ENCODE measurements around the gene SEC24B.
"Not testable (repeated sequence)": the region's sequence is repeated elsewhere in the genome, so short reads cannot be mapped to it uniquely, and the experiment has no call there.

The SEC24B gene

GRCh38 chr4:109576462-109576861, 142.8 kb downstream of the SEC24B start:
- no peaks in the 10 kb centered on the region for H3K9me3 ChIP-seq (ENCODE audit: insufficient read depth, low read depth, low read length)
- WGBS (ENCODE audit: extremely low coverage, insufficient coverage, insufficient read length): no CpG with 5 or more reads among the region's 2 CpGs
- DNase-seq: peak in 1 of 2 donors; percentile 48

DNA sequence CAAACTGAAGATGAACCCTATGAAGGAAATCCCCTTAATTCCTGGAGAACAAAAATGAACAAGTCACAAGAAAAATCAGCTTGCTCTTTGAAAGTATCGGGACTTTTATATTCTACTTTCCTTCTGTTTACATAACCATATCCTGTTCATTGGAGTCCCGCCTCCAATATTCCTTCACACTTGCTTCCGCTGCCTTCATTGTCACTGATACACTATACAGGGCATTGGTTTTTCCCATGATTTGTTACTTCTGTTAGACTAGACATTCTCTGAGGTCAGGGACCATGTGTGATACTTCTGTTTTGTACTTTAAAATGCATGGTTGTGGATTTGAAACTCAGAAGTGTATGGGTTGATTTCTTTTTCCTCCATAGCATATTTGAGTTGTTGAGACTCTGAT, 145.2 kb downstream of the SEC24B start:
- Histone ChIP-seq H3K4ac (ENCODE audit: low read depth, low read length) (no peak overlapping the region), H2AFZ (ENCODE audit: insufficient read depth, low read length, poor library complexity) (no peak overlapping the region), H3K23ac (ENCODE audit: low read length) (no peak overlapping the region), H3K4me1 (ENCODE audit: control insufficient read depth in 1 of 2, insufficient read depth in 2 of 2, low read length in 2 of 2) (no peaks in the 10 kb centered on the region), H2BK120ac (ENCODE audit: insufficient read depth, low read length, poor library complexity) (no peak overlapping the region), H4K91ac (ENCODE audit: low read depth, low read length) (no peak overlapping the region), H3K9me3 (ENCODE audit: insufficient read depth, low read depth, low read length) (no peaks in the 10 kb centered on the region), H4K8ac (ENCODE audit: low read depth, low read length) (no peak overlapping the region), H3K27ac (ENCODE audit: low read depth, low read length) (no peak overlapping the region), H4K12ac (ENCODE audit: low read depth, low read length) (no peak overlapping the region), H2BK12ac (ENCODE audit: low read length) (no peak overlapping the region), H3K27me3 (ENCODE audit: insufficient read depth, low read length) (no peaks in the 10 kb centered on the region), H3K79me1 (ENCODE audit: low read length) (no peaks in the 10 kb centered on the region), H3K9ac (ENCODE audit: low read length) (no peak overlapping the region), H3K36me3 (ENCODE audit: control insufficient read depth in 1 of 2, insufficient read depth in 2 of 2, low read length in 2 of 2) (no peaks in the 10 kb centered on the region), H3K18ac (ENCODE audit: low read length) (no peak overlapping the region), H3K79me2 (ENCODE audit: control insufficient read depth, insufficient read depth, low read length, poor library complexity) (no peaks in the 10 kb centered on the region), H3K4me2 (ENCODE audit: low read length) (no peak overlapping the region), H3K4me3 (ENCODE audit: low read depth, low read length) (no peak overlapping the region), H2AK5ac (ENCODE audit: low read length) (no peak overlapping the region), H3K14ac (ENCODE audit: low read length) (no peak overlapping the region), H2BK5ac (ENCODE audit: low read depth, low read length, poor library complexity) (no peak overlapping the region)
- DNase-seq: no peak
- WGBS (ENCODE audit: extremely low coverage, insufficient coverage, insufficient read length): no CpG with 5 or more reads among the region's 3 CpGs

More at GRCh38 chr4:109576462-109576861, 142.8 kb downstream of the SEC24B start:
- Histone ChIP-seq H3K4ac (ENCODE audit: low read depth, low read length) (no peak overlapping the region), H2BK120ac (ENCODE audit: insufficient read depth, low read length, poor library complexity) (no peak overlapping the region), H3K79me2 (ENCODE audit: control insufficient read depth, insufficient read depth, low read length, poor library complexity) (no peaks in the 10 kb centered on the region), H4K8ac (ENCODE audit: low read depth, low read length) (no peak overlapping the region), H3K79me1 (ENCODE audit: low read length) (no peaks in the 10 kb centered on the region), H3K18ac (ENCODE audit: low read length) (no peak overlapping the region), H2BK12ac (ENCODE audit: low read length) (no peak overlapping the region), H3K36me3 (ENCODE audit: control insufficient read depth in 1 of 2, insufficient read depth in 2 of 2, low read length in 2 of 2) (no peaks in the 10 kb centered on the region), H2AFZ (ENCODE audit: insufficient read depth, low read length, poor library complexity) (no peak overlapping the region), H3K14ac (ENCODE audit: low read length) (no peak overlapping the region), H3K27me3 (ENCODE audit: insufficient read depth, low read length) (no peaks in the 10 kb centered on the region), H3K4me1 (ENCODE audit: control insufficient read depth in 1 of 2, insufficient read depth in 2 of 2, low read length in 2 of 2) (no peaks in the 10 kb centered on the region), H3K9ac (ENCODE audit: low read length) (no peak overlapping the region), H3K4me3 (ENCODE audit: low read depth, low read length) (no peak overlapping the region), H4K91ac (ENCODE audit: low read depth, low read length) (no peak overlapping the region), H3K27ac (ENCODE audit: low read depth, low read length) (no peak overlapping the region), H3K23ac (ENCODE audit: low read length) (no peak overlapping the region), H2AK5ac (ENCODE audit: low read length) (no peak overlapping the region), H3K4me2 (ENCODE audit: low read length) (no peak overlapping the region), H2BK5ac (ENCODE audit: low read depth, low read length, poor library complexity) (no peak overlapping the region), H4K12ac (ENCODE audit: low read depth, low read length) (no peak overlapping the region)

GRCh38 chr4:109579997-109580396, 146.4 kb downstream of the SEC24B start:
- not testable (repeated sequence) for H4K12ac ChIP-seq (ENCODE audit: low read depth, low read length); H3K23ac ChIP-seq (ENCODE audit: low read length); H3K4me3 ChIP-seq (ENCODE audit: low read depth, low read length); H3K4me2 ChIP-seq (ENCODE audit: low read length); H2BK12ac ChIP-seq (ENCODE audit: low read length); H2BK120ac ChIP-seq (ENCODE audit: insufficient read depth, low read length, poor library complexity); H4K91ac ChIP-seq (ENCODE audit: low read depth, low read length); H3K79me2 ChIP-seq (ENCODE audit: control insufficient read depth, insufficient read depth, low read length, poor library complexity); H3K14ac ChIP-seq (ENCODE audit: low read length); H3K4me1 ChIP-seq (ENCODE audit: control insufficient read depth in 1 of 2, insufficient read depth in 2 of 2, low read length in 2 of 2); H2BK5ac ChIP-seq (ENCODE audit: low read depth, low read length, poor library complexity); H3K79me1 ChIP-seq (ENCODE audit: low read length); H3K9me3 ChIP-seq (ENCODE audit: insufficient read depth, low read depth, low read length); H3K18ac ChIP-seq (ENCODE audit: low read length); H3K27ac ChIP-seq (ENCODE audit: low read depth, low read length); H2AFZ ChIP-seq (ENCODE audit: insufficient read depth, low read length, poor library complexity); H2AK5ac ChIP-seq (ENCODE audit: low read length); H3K36me3 ChIP-seq (ENCODE audit: control insufficient read depth in 1 of 2, insufficient read depth in 2 of 2, low read length in 2 of 2); H3K27me3 ChIP-seq (ENCODE audit: insufficient read depth, low read length); DNase-seq; H3K9ac ChIP-seq (ENCODE audit: low read length); H3K4ac ChIP-seq (ENCODE audit: low read depth, low read length); H4K8ac ChIP-seq (ENCODE audit: low read depth, low read length)
- WGBS (ENCODE audit: extremely low coverage, insufficient coverage, insufficient read length): no CpG with 5 or more reads among the region's 5 CpGs

- Histone ChIP-seq H3K4me2 (ENCODE audit: low read length) (no peak overlapping the region), H3K79me1 (ENCODE audit: low read length) (no peaks in the 10 kb centered on the region), H3K4me3 (ENCODE audit: low read depth, low read length) (no peak overlapping the region), H3K9ac (ENCODE audit: low read length) (no peak overlapping the region), H3K4me1 (ENCODE audit: control insufficient read depth in 1 of 2, insufficient read depth in 2 of 2, low read length in 2 of 2) (peaks cover 2% of the 10 kb centered on the region in 2 experiments), H3K18ac (ENCODE audit: low read length) (peak overlapping the region; percentile 65), H2BK5ac (ENCODE audit: low read depth, low read length, poor library complexity) (no peak overlapping the region), H3K23ac (ENCODE audit: low read length) (no peak overlapping the region), H3K14ac (ENCODE audit: low read length) (no peak overlapping the region), H3K27me3 (ENCODE audit: insufficient read depth, low read length) (no peaks in the 10 kb centered on the region), H2AK5ac (ENCODE audit: low read length) (no peak overlapping the region), H3K79me2 (ENCODE audit: control insufficient read depth, insufficient read depth, low read length, poor library complexity) (no peaks in the 10 kb centered on the region), H4K12ac (ENCODE audit: low read depth, low read length) (no peak overlapping the region), H2AFZ (ENCODE audit: insufficient read depth, low read length, poor library complexity) (no peak overlapping the region), H2BK120ac (ENCODE audit: insufficient read depth, low read length, poor library complexity) (no peak overlapping the region), H4K8ac (ENCODE audit: low read depth, low read length) (no peak overlapping the region), H3K27ac (ENCODE audit: low read depth, low read length) (no peak overlapping the region), H3K9me3 (ENCODE audit: insufficient read depth, low read depth, low read length) (peaks cover 4% of the 10 kb centered on the region), H4K91ac (ENCODE audit: low read depth, low read length) (no peak overlapping the region), H3K4ac (ENCODE audit: low read depth, low read length) (no peak overlapping the region), H2BK12ac (ENCODE audit: low read length) (no peak overlapping the region), H3K36me3 (ENCODE audit: control insufficient read depth in 1 of 2, insufficient read depth in 2 of 2, low read length in 2 of 2) (no peaks in the 10 kb centered on the region)
- no peak for DNase-seq
- no CpG with 5 or more reads among the region's 4 CpGs for WGBS (ENCODE audit: extremely low coverage, insufficient coverage, insufficient read length)
Observed at GRCh38 chr4:109588176-109588575, 154.6 kb downstream of the SEC24B start.

Data from trophoblast cell (in vitro differentiated cells and primary cell).